Measurements from ENCODE around the gene HARS1.
"Not testable (repeated sequence)": the region's sequence is repeated elsewhere in the genome, so short reads cannot be mapped to it uniquely, and the experiment has no call there.

The HARS1 gene

GRCh38 chr5:140690941-140691924, at the start of gene HARS1, which contains the start of gene HARS2:
TSS of gene HARS1 (minus strand) at chr5:140691370. CDS start at chr5:140691304, 66 bp downstream.
TSS of gene HARS2 (plus strand) at chr5:140691455. CDS start at chr5:140691649, 194 bp downstream.
- DNase-seq = peak; percentile 80

- no peak for DNase-seq
These were observed 46.3 kb upstream of the HARS1 start for GRCh38 chr5:140737486-140737885.

- DNase-seq = no peak
These were observed 43.2 kb upstream of the HARS1 start for GRCh38 chr5:140734354-140734753.

- DNase-seq = no peak
These were observed 41.9 kb upstream of the HARS1 start for GRCh38 chr5:140733098-140733497.

GRCh38 chr5:140725799-140726471, 34.8 kb upstream of the HARS1 start:
- no peak for DNase-seq

GRCh38 chr5:140721395-140721794, 30.2 kb upstream of the HARS1 start:
- not testable (repeated sequence) for DNase-seq

- DNase-seq = not testable (repeated sequence)
These were observed 29.6 kb upstream of the HARS1 start for GRCh38 chr5:140720738-140721137.

- DNase-seq = no peak
These were observed 27.1 kb upstream of the HARS1 start for GRCh38 chr5:140718266-140718592.

GRCh38 chr5:140716238-140716637, 25.1 kb upstream of the HARS1 start:
- DNase-seq = not testable (repeated sequence)

GRCh38 chr5:140713562-140714094, 22.5 kb upstream of the HARS1 start:
- DNase-seq = no peak

- no peak for DNase-seq
These were observed 20.6 kb upstream of the HARS1 start for GRCh38 chr5:140711794-140712193.

- DNase-seq = no peak
These were observed 19.9 kb upstream of the HARS1 start for GRCh38 chr5:140710899-140711552.

- DNase-seq = not testable (repeated sequence)
These were observed 17.6 kb upstream of the HARS1 start for GRCh38 chr5:140708787-140709186.

GRCh38 chr5:140707812-140708211, 16.6 kb upstream of the HARS1 start:
- no peak for DNase-seq

GRCh38 chr5:140700177-140701144, 9.3 kb upstream of the HARS1 start, which contains the start of gene ZMAT2:
TSS of gene ZMAT2 (plus strand) at chr5:140700447. CDS start at chr5:140700461, 14 bp downstream.
- DNase-seq = peak; percentile 83

- no peak for DNase-seq
These were observed 5.8 kb upstream of the HARS1 start for GRCh38 chr5:140696891-140697492.

GRCh38 chr5:140694276-140694675, 3.1 kb upstream of the HARS1 start:
- no peak for DNase-seq

GRCh38 chr5:140690376-140690932, 716 bp downstream of the HARS1 start:
- DNase-seq = no peak

- no peak for DNase-seq
These were observed 12.2 kb downstream of the HARS1 start for GRCh38 chr5:140678993-140679392.

- DNase-seq = no peak
These were observed 13.2 kb downstream of the HARS1 start for GRCh38 chr5:140677947-140678346.

GRCh38 chr5:140674629-140675028, 16.5 kb downstream of the HARS1 start:
- DNase-seq = no peak

Measured in NCI-H1105 (cell line).